HG03064 (cell line): ENCODE results near the gene SMIM17.

ENCODE experiments used
- ATAC-seq: cut with Tn5 transposase; IDR thresholded peaks from one replicate; pipeline ENCODE4 v1.9.1; 2021; ENCODE audit warnings: low read depth; ENCODE audit not compliant: unreplicated experiment

Gene SMIM17

GRCh38 chr19:56642711-56643459 is at the start of gene SMIM17:
Gene SMIM17 (plus strand): TSS chr19:56643159. CDS start chr19:56645668, 2,509 bp downstream.
- ATAC-seq, result no peak

DNA sequence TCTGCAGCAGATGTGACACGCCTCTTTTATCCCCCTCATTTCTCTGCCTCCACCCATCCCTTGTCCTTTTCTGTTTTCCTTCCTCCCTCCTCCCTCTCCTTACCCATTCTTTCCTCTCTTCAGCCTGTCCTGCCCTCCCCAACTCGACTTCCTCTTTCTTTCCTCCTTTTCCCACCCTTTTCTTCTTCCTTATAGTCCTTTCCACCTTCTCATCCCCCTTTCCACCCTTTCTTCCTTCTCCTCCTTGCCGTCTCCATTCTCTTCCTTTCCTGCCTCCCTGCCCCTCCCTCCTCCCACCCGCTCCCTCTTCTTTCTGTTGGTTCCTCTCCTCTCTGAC is 48.5 kb upstream of the SMIM17 start:
- ATAC-seq, result no peak

DNA sequence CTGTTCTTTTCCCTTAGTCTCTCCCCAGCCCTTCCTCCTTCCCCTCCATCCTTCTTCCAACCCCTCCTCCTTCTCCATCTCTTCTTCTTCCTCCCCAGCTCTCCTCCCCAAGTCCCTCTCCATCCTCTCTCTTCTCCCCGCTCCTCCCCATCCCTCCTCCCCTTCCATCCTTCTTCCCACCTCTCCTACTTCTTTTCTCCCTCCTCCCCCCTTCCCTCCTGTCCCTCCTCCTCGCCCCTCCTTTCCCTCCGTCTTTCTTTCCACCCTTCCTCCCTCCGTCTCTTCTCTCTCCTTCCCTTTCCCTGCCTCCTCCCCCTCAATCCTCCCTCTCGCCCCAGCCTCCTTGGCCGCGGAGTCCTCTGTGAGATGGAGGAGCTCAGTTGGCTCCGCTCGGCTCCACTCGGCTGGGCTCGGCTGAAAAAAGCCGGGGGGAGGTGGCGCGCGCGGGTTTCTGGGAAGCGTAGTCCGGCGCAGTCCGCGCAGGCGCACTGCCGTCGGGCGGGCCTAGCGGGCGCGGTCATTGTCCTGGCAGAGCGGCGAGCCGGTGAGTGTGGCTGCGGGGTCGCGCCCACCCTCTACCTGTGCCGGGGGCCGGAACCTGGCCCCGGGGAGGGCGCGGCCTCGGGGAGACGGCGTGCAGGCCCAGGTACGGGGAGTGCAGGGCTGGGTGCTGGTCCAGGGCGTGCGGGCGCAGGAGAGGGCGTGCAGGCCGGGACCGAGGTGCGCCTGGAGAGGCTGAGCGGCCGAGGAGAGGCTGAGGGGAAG is 48.0 kb upstream of the SMIM17 start, which contains the start of gene ZNF71:
Gene ZNF71, plus strand, starts transcription at position 520 of the 765 bp plus-strand sequence. CDS start 6,257 bp downstream, outside the sequence.
- ATAC-seq, result peak; percentile 83

DNA sequence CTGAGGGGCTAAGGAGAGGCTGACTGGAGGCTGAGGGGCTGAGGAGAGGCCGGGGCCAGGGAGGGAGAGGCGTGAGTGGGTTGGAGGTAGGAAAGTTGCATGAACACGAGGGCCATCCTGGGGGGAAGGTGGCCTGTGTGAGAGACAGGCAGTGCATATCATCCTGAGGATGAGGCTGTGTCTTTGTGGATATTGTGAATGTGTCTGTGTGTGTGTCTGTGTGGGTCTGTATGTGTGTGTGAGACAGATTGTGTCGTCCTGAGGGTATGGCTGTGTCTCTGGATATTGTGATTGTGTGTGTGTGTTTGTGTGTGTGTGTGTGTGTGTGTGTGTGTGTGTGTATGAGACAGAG is 47.4 kb upstream of the SMIM17 start:
- ATAC-seq, result peak; percentile 22

- no peak for ATAC-seq
These were observed 46.3 kb upstream of the SMIM17 start for GRCh38 chr19:56596676-56597075.

DNA sequence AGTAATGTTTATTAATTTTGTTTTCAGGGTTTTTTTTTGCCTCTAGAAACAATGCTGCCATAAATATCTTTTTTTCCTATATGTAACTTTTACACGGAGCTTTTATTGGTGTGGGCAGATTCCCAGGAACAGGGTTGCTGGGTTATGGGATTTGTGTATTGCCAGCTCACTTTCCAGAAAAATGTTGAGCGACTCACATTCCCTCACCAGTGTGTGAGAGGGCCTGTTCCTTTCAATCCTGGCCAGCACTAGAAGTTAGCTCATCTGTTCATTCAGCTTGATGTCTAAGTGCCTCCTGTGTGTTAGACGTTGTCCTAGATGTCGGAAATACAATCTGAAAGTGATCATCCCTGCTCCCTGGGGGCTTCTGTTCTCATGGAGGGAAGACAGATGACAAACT is 45.3 kb upstream of the SMIM17 start:
- no peak for ATAC-seq

- no peak for ATAC-seq
These were observed 41.6 kb upstream of the SMIM17 start for GRCh38 chr19:56601375-56601774.

GRCh38 chr19:56603829-56604228 is 39.1 kb upstream of the SMIM17 start:
- ATAC-seq, result no peak

DNA sequence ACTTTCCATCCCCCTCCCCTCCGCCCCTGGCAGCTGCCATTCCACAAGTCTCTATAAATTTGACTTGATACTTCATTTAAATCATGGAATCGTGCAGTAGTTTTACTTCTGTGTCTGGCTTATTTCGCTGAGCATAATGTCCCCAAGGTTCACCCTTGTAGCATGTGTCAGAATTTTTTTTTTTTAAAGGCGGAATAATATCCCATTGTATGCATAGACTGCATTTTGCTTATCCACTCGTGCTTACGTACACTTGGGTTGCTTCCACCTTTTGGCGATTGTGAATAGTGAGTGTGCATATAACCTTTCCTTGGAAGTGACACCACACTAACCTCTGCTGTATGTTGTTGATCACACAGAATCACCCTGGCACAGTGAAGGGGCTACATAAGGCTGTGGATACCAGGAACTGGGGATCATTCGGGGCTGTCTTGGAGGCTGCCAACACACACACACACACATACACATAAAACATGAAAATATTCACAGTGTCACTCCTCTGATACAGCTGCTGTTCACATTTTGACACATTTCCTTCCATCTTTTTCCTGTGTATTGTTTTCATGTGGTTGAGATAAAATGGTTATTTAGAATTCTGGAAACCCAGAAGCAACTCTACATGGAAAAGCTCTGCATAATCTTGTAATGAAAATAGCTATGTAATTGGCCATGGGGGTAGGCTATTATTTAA is 34.5 kb upstream of the SMIM17 start:
- no peak for ATAC-seq

DNA sequence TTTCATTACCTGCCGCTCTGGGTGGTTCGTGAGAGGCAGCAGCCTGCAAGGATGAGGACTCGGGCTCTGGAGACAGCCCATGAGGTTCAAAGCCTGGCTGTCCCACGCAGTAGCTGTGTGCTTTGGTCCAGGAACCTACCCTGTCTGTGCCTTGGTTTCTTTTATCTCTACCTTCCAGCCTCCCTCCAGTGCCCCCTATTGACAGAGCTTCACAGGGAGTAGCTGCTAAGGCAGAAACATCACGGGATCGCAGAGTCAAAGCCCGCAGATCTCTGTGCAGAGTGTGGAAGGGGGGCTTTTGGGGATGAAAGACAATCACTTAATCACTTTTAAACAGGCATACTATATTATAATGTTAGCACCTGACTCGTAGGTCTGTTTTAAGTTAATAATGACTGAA is 31.7 kb upstream of the SMIM17 start:
- no peak for ATAC-seq

GRCh38 chr19:56612737-56613136 is 30.2 kb upstream of the SMIM17 start:
- no peak for ATAC-seq

DNA sequence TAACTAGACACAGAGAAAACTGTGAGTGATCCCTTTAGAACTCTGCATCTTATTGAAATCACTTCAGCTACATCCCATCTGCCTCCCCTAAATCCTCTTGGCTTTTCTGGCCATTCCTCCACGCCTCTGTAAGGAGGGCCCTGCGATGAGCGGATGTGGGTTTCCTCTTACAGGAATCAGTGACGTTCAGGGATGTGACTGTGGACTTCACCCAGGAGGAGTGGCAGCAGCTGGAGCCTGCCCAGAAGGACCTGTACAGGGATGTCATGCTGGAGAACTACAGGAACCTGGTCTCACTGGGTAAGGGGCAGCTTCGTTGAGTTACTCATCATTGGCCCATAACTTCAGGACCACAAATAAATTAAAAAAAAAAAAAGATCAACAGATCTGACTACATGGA is 29.3 kb upstream of the SMIM17 start:
- no peak for ATAC-seq

- no peak for ATAC-seq
These were observed 25.4 kb upstream of the SMIM17 start for GRCh38 chr19:56617531-56617930.

- no peak for ATAC-seq
These were observed 23.8 kb upstream of the SMIM17 start for GRCh38 chr19:56619121-56619520.

DNA sequence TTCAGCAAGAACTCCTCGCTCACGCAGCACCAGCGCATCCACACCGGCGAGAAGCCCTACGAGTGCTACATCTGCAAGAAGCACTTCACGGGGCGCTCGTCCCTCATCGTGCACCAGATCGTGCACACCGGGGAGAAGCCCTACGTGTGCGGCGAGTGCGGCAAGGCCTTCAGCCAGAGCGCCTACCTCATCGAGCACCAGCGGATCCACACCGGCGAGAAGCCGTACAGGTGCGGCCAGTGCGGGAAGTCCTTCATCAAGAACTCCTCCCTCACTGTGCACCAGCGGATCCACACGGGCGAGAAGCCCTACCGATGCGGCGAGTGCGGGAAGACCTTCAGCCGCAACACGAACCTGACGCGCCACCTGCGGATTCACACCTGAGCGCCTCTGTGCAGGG is 20.6 kb upstream of the SMIM17 start:
- no peak for ATAC-seq

- ATAC-seq, result no peak
These were observed 20.0 kb upstream of the SMIM17 start for GRCh38 chr19:56623006-56623405.

GRCh38 chr19:56625708-56626107 is 17.3 kb upstream of the SMIM17 start:
- ATAC-seq, result no peak

- ATAC-seq, result no peak
These were observed 9.9 kb upstream of the SMIM17 start for GRCh38 chr19:56633021-56633420.

DNA sequence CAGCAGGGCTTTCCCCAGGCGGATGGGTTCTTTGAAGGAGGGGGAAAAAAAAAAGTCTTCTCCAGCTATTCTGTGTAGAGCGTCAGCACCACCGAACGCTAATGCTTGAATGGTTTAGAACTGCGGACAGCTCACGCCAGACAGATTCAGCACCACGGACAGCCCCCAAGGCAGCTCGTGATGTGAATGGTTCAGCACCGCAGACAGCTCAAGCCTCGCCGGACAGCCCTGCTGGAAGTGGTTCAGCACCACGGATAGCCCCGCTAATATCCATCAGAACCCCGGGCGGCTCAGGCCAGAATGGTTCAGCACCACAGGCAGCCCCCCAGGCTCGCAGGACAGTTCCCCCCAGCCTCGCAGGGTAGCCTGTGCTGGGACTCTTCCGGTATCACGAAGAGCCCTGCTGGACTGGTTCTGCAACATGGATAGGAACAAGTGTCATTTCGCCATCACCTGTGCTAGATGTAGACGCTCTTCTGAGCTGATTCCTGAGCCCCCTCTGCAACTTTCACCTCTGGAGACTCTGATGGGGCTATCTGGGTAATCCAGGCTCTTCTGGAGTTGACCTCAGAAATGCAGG is 4.9 kb upstream of the SMIM17 start:
- ATAC-seq, result no peak

GRCh38 chr19:56639217-56639616 is 3.7 kb upstream of the SMIM17 start:
- no peak for ATAC-seq

- ATAC-seq, result no peak
These were observed 549 bp downstream of the SMIM17 start for GRCh38 chr19:56643460-56643955.
